SJCRH30 (cell line): Measurements from ENCODE around the gene PCYT2. TPM values are rescaled to one million over a fixed set of nuclear protein-coding genes. Genes with fewer than 3 reads are reported as not detected.

ENCODE experiments used
- DNase-seq, 2 experiments: peaks; one replicate each; pipeline ENCODE4 v3.0.0-alpha.2; 2015 to 2020
- H3K27ac ChIP-seq: fragments of 250-450 bp; sonication (Bioruptor Pico); 2 replicates; pipeline ENCODE4 v1.5.1; 2020; ENCODE audit warnings: mild to moderate bottlenecking, moderate library complexity
- H3K27me3 ChIP-seq: fragments of 250-450 bp; sonication (Bioruptor Pico); 2 replicates; pipeline ENCODE4 v1.5.1; 2020; ENCODE audit warnings: mild to moderate bottlenecking, moderate library complexity
- H3K36me3 ChIP-seq: fragments of 250-450 bp; sonication (Bioruptor Pico); 2 replicates; pipeline ENCODE4 v1.5.1; 2020; ENCODE audit warnings: mild to moderate bottlenecking, moderate library complexity
- H3K4me1 ChIP-seq: fragments of 250-450 bp; sonication (Bioruptor Pico); 2 replicates; pipeline ENCODE4 v1.5.1; 2020; ENCODE audit warnings: mild to moderate bottlenecking, moderate library complexity
- H3K4me3 ChIP-seq: fragments of 250-450 bp; sonication (Bioruptor Pico); 2 replicates; pipeline ENCODE4 v1.5.1; 2020; ENCODE audit warnings: mild to moderate bottlenecking, moderate library complexity
- H3K9me3 ChIP-seq: fragments of 250-450 bp; sonication (Bioruptor Pico); replicated peaks from 2 replicates; pipeline ENCODE4 v1.5.1; 2020; ENCODE audit warnings: mild to moderate bottlenecking, moderate library complexity
- total RNA-seq: library from RNA; depleted of rRNA; stranded (reverse); fragments of >200 nt; shearing (Covaris generic); gene quantifications from 2 replicates; pipeline ENCODE4 v1.2.3, GENCODE V29; 2014

The PCYT2 gene
- total RNA-seq, 1 experiment from 2014 or later = 33.0 TPM

- H3K4me3 ChIP-seq = no peak overlapping the region
- H3K36me3 ChIP-seq = peaks cover 4% of the 10 kb centered on the region; the same call in 1 of the 2 replicates
- H3K27ac ChIP-seq = no peak overlapping the region
- no peaks in the 10 kb centered on the region for H3K27me3 ChIP-seq
- DNase-seq = no peak
- no peaks in the 10 kb centered on the region for H3K9me3 ChIP-seq
- H3K4me1 ChIP-seq = no peaks in the 10 kb centered on the region; the same call in 1 of the 2 replicates
Measured at GRCh38 chr17:81915331-81915730, 4.1 kb upstream of the PCYT2 start.

GRCh38 chr17:81914103-81914850, 3.1 kb upstream of the PCYT2 start:
- H3K4me1 ChIP-seq = peaks cover 5% of the 10 kb centered on the region; the same call in 1 of the 2 replicates
- no peak for DNase-seq
- no peaks in the 10 kb centered on the region for H3K9me3 ChIP-seq
- H3K36me3 ChIP-seq = peaks cover 4% of the 10 kb centered on the region; the same call in 1 of the 2 replicates
- no peak overlapping the region for H3K27ac ChIP-seq
- no peak overlapping the region for H3K4me3 ChIP-seq
- H3K27me3 ChIP-seq = no peaks in the 10 kb centered on the region

GRCh38 chr17:81913394-81914102, 2.3 kb upstream of the PCYT2 start:
- Histone ChIP-seq H3K4me1 (peaks cover 5% of the 10 kb centered on the region; the same call in 1 of the 2 replicates), H3K9me3 (no peaks in the 10 kb centered on the region), H3K27ac (no peak overlapping the region), H3K4me3 (no peak overlapping the region), H3K27me3 (no peaks in the 10 kb centered on the region), H3K36me3 (peaks cover 4% of the 10 kb centered on the region; the same call in 1 of the 2 replicates)
- no peak for DNase-seq

- H3K36me3 ChIP-seq = peaks cover 4% of the 10 kb centered on the region; the same call in 1 of the 2 replicates
- no peak for DNase-seq
Measured at GRCh38 chr17:81912441-81913309, 1.5 kb upstream of the PCYT2 start.

GRCh38 chr17:81911969-81912368, 770 bp upstream of the PCYT2 start:
- Histone ChIP-seq H3K27me3 (no peaks in the 10 kb centered on the region), H3K36me3 (peaks cover 4% of the 10 kb centered on the region; the same call in 1 of the 2 replicates), H3K4me1 (peaks cover 5% of the 10 kb centered on the region; the same call in 1 of the 2 replicates), H3K9me3 (no peaks in the 10 kb centered on the region), H3K4me3 (peak overlapping the region; percentile 28; the same call in 1 of the 2 replicates), H3K27ac (no peak overlapping the region)
- no peak for DNase-seq

More at GRCh38 chr17:81912441-81913309, 1.5 kb upstream of the PCYT2 start:
- H3K4me1 ChIP-seq = peaks cover 5% of the 10 kb centered on the region; the same call in 1 of the 2 replicates
- no peaks in the 10 kb centered on the region for H3K27me3 ChIP-seq
- H3K4me3 ChIP-seq = no peak overlapping the region
- H3K9me3 ChIP-seq = no peaks in the 10 kb centered on the region
- H3K27ac ChIP-seq = no peak overlapping the region

- no peaks in the 10 kb centered on the region for H3K9me3 ChIP-seq
- peak overlapping the region; percentile 87 for H3K4me3 ChIP-seq
- peaks cover 4% of the 10 kb centered on the region; the same call in 1 of the 2 replicates for H3K36me3 ChIP-seq
- no peaks in the 10 kb centered on the region for H3K27me3 ChIP-seq
- H3K27ac ChIP-seq = no peak overlapping the region
- peaks cover 5% of the 10 kb centered on the region; the same call in 1 of the 2 replicates for H3K4me1 ChIP-seq
- peak in 1 of 2 experiments; percentile 45 for DNase-seq
Measured at GRCh38 chr17:81910840-81911276, 341 bp downstream of the PCYT2 start.

- Histone ChIP-seq H3K27me3 (no peaks in the 10 kb centered on the region), H3K4me1 (peaks cover 5% of the 10 kb centered on the region; the same call in 1 of the 2 replicates), H3K9me3 (no peaks in the 10 kb centered on the region), H3K4me3 (peak overlapping the region; percentile 87), H3K36me3 (peaks cover 4% of the 10 kb centered on the region; the same call in 1 of the 2 replicates), H3K27ac (no peak overlapping the region)
- peak in 1 of 2 experiments; percentile 50 for DNase-seq
Measured at GRCh38 chr17:81909966-81910839, 996 bp downstream of the PCYT2 start.

GRCh38 chr17:81909231-81909630, 2.0 kb downstream of the PCYT2 start:
- DNase-seq = no peak
- H3K27ac ChIP-seq = no peak overlapping the region
- peaks cover 4% of the 10 kb centered on the region; the same call in 1 of the 2 replicates for H3K36me3 ChIP-seq

GRCh38 chr17:81908793-81909192, 2.4 kb downstream of the PCYT2 start:
- Histone ChIP-seq H3K27me3 (no peaks in the 10 kb centered on the region), H3K4me1 (peaks cover 5% of the 10 kb centered on the region; the same call in 1 of the 2 replicates), H3K36me3 (peaks cover 4% of the 10 kb centered on the region; the same call in 1 of the 2 replicates), H3K4me3 (no peak overlapping the region), H3K27ac (no peak overlapping the region), H3K9me3 (no peaks in the 10 kb centered on the region)
- no peak for DNase-seq

More at GRCh38 chr17:81909231-81909630, 2.0 kb downstream of the PCYT2 start:
- Histone ChIP-seq H3K4me3 (no peak overlapping the region), H3K27me3 (no peaks in the 10 kb centered on the region), H3K9me3 (no peaks in the 10 kb centered on the region), H3K4me1 (peaks cover 5% of the 10 kb centered on the region; the same call in 1 of the 2 replicates)

- H3K4me3 ChIP-seq = no peak overlapping the region
- H3K36me3 ChIP-seq = peaks cover 4% of the 10 kb centered on the region; the same call in 1 of the 2 replicates
- no peaks in the 10 kb centered on the region for H3K9me3 ChIP-seq
- H3K27me3 ChIP-seq = no peaks in the 10 kb centered on the region
- no peak overlapping the region for H3K27ac ChIP-seq
- H3K4me1 ChIP-seq = peaks cover 5% of the 10 kb centered on the region; the same call in 1 of the 2 replicates
- DNase-seq = no peak
Measured at GRCh38 chr17:81907219-81908145, 3.7 kb downstream of the PCYT2 start.

- Histone ChIP-seq H3K36me3 (peaks cover 1% of the 10 kb centered on the region; the same call in 1 of the 2 replicates), H3K9me3 (no peaks in the 10 kb centered on the region), H3K4me3 (no peak overlapping the region), H3K4me1 (peaks cover 5% of the 10 kb centered on the region; the same call in 1 of the 2 replicates), H3K27ac (no peak overlapping the region), H3K27me3 (no peaks in the 10 kb centered on the region)
- no peak for DNase-seq
Measured at GRCh38 chr17:81906476-81907218, 4.6 kb downstream of the PCYT2 start.

- Histone ChIP-seq H3K4me1 (peaks cover 5% of the 10 kb centered on the region; the same call in 1 of the 2 replicates), H3K27ac (no peak overlapping the region), H3K4me3 (no peak overlapping the region), H3K27me3 (no peaks in the 10 kb centered on the region), H3K9me3 (no peaks in the 10 kb centered on the region), H3K36me3 (no peaks in the 10 kb centered on the region)
- DNase-seq = no peak
Measured at GRCh38 chr17:81905993-81906392, 5.2 kb downstream of the PCYT2 start.
